NCI-H2029 treated with DMSO at 0.1 percent for 48 hours (cell line): ENCODE results near the gene HSBP1L1.

Source experiments
- DNase-seq: peaks from one replicate; lab custom pipeline; 2025; lab: John Stamatoyannopoulos, UW

Gene HSBP1L1

DNA sequence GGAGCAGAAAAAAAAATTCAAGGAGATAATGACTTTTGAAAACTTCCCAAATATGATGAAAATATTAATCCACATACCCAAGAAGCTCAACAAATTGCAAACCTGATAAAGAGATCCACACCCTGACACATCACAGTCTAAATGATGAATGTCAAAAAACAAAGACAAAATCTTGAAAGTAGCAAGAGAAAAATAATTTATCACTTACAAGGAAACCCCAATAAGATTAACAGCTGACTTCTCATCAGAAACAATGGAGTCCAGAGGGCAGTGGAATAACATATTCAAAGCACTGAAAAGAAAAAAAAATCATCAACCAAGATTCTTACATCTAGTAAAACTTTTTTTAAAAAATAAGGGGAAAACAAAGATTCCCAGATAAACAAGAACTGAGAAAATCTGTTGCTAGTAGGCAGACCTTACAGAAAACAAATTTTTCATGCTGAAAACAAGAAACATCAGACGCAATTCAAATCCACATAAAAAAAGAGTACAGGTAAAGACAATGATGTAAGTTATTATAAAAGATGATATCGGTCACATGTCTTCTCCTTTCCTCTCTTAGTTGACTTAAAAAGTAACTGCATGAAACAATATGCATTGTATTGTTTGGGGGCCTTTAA, 34.3 kb upstream of the HSBP1L1 start:
- DNase-seq: no peak

DNA sequence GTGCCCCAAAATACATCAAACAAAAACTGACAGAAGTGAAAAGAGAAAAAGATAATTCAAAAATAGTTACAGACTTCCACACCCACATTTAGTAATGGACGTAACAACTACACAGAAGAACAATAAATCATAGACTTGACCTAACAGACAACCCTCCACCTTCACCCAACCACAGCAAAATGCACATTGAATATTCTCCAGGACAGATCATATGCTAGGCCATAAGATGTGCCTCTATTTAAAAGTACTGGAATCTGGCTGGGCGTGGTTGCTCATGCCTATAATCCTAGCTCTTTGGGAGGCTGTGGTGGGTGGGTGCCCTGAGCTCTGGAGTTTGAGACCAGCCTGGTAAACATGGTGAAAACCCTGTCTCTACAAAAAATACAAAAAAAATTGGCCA, 33.0 kb upstream of the HSBP1L1 start:
- no peak for DNase-seq

DNA sequence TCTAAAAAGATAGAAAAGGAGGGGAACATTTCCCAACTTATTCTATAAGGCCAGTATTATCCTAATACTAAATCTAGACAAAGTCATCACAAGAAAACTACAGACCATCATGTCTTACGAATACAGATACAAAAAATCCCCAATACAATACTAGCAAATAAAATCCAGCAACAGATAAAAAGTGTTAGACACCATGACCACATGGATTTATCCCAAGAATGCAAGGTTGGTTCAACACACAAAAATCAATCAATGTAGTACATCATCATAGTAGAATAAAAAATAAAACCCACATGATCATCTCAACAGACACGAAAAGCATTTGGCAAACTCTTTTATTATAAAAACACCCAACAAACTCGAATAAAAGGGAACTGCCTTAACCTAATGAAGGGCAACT, 31.5 kb upstream of the HSBP1L1 start:
- DNase-seq: no peak

- DNase-seq: no peak
These were observed 30.7 kb upstream of the HSBP1L1 start for GRCh38 chr18:79933765-79934164.

- DNase-seq: no peak
These were observed 29.9 kb upstream of the HSBP1L1 start for GRCh38 chr18:79934311-79935097.

- no peak for DNase-seq
These were observed 29.4 kb upstream of the HSBP1L1 start for GRCh38 chr18:79935098-79935480.

DNA sequence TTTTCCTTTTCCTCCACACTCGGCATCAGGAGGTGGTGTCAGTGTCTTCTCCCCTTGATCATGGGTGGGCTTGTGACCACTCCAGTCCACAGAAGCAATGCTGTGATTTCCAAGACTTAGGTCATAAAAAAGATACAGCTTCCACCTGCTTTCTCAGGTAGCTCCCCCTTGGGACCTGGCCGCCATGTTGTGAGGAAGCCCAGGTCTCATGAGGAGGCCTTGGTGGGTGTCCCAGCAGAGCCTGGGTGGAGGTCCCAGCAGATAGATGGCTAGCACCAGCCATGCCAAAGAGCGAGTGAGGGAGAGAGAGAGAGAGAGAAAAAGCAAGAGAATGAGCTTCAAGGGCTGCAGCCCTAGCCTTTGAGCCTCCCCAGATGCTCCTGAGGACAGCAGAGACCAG, 28.9 kb upstream of the HSBP1L1 start:
- no peak for DNase-seq

- DNase-seq: no peak
These were observed 28.5 kb upstream of the HSBP1L1 start for GRCh38 chr18:79935925-79936324.

- no peak for DNase-seq
These were observed 27.8 kb upstream of the HSBP1L1 start for GRCh38 chr18:79936641-79937040.

DNA sequence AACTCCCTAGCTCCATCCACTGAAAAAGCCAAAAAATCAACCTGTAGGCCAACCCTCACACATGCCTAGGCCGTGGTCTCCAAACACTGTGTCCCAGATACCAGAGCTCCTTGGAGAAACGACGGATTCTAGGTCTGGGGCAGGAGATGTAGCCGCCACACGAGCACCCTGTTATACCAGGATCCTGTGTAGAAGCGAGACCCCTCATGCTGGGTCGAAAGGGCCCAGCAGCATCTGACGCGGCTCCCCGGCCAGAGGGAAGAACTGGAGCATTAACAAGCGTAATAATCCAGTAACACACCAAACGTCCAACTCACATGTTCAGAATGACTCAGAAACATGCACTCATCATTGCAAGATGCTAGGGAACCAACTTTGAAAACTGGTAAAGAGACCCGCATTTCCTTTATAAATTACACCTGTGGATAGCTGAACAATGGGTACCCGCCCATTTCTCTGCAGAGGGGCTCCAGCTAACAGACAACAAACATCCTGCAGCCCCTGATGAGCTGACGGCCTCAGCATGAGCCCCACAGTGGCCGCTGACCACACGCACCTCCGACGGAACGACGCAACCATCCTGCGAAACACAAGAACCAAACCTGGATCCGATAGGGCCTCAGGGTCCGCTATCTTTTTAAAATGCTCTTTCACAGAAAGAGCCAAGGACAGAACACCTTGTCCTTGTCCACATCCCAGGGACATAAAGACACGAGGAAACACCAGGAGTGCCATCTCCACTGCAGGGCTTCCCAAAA, 27.2 kb upstream of the HSBP1L1 start:
- no peak for DNase-seq

- no peak for DNase-seq
These were observed 26.2 kb upstream of the HSBP1L1 start for GRCh38 chr18:79938196-79938595.

- no peak for DNase-seq
These were observed 25.3 kb upstream of the HSBP1L1 start for GRCh38 chr18:79939096-79939495.

DNA sequence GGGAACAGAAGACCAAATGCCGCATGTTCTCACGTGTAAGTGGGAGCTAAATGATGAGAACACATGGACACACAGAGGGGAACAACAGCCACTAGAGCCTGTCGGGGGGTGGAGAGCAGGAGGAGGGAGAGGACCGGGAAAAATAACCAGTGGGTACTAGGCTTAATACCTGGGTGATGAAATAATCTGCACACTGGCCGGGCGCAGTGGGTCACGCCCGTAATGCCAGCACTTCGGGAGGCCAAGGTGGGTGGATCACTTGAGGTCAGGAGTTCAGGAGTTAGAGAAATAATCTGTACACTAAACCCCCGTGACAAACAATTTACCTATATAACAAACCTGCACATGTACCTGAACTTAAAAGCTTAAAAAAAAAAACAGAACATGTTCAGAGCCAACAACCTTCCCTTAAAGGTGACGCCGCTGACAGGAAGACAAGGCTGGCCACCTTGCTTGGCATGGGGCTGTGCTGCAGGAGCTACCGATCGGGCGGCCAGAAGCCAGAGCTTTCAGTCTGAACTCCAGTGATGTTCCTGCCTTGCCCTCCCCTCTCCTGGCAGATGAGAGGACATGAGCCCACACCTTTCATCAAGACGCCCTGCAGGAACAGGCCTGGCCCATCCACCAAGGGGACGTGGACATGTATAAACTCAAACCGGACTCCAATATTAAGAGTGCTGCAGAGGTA, 24.2 kb upstream of the HSBP1L1 start:
- no peak for DNase-seq

GRCh38 chr18:79940814-79941472, 23.5 kb upstream of the HSBP1L1 start:
- no peak for DNase-seq

DNA sequence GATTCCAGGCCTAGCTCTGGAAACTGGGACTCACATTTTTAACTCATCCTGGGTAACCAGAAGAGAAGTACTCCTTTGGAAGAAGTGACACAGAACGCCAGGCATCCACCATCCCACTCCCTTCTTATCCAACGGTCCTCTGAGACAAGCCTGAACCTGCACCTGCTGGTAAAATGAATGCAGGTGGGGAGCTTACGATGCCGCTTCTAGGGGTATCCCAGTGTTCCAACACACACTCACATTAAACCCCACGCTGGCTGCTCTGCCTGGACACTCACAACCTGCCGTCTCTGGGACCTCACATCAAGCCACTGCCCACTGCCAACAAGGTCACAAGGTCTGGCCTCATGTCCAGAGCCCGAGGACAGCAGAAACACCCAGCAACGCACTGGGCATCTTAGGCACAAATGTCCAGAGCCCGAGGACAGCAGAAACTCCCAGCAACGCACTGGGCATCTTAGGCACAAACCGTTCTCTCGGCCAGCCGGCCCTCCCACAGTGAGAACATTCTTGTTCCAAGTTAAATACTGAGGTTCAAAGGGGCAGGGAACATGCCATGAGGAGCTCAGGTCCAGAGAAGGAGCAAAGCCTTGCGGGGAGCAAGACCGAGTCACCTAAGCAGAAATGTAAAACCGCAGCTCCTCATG, 22.8 kb upstream of the HSBP1L1 start:
- DNase-seq: no peak

DNA sequence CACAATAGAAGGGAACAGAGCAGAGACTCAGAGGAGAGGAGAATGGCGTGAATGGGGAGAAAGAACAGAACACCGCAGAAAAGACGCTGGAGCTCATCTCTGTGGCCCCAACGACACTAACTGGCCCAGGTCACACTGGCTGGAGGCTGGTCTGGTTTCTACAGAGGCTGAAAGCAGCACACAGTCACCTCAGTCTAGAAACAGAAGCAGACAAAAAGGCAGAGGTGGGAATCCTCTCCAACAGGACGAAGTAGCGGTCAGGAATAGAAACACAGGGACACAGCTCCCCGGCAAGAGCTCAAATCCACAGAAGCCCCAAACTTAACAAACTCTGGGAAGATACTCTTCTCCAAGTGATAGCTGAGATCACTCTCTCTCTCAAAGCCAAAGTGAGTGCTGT, 22.2 kb upstream of the HSBP1L1 start:
- no peak for DNase-seq

- DNase-seq: no peak
These were observed 21.4 kb upstream of the HSBP1L1 start for GRCh38 chr18:79942786-79943607.

- DNase-seq: no peak
These were observed 20.8 kb upstream of the HSBP1L1 start for GRCh38 chr18:79943608-79944125.

DNA sequence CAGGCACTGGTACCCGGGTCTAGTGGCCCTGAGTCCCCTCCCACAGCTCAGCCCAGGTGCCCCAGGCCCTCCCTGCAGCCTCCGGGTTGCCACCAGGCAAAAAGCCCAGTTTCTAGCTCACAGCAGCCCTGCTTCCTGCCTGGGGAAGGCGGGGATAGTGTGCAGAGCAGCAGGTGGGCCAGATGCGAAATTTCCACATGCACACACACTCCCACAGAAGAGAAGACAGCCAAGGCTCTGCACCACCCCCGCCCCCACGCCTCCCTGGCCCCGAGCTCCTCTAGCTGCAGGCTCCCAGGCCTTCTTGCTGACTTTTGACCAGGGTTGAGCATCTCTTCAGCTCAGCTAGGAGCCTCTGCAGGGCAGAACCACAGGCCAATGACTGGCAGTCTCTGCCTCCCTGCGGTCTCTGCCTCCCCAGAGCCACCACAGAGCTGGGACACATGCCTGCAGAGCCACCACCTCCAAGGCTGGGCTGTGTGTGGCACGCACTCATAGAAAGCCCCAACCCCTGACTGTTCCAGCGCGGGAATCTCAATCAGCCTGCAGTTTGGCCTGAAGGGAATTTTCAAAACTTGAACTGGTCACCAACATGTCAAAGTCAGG, 20.2 kb upstream of the HSBP1L1 start:
- DNase-seq: no peak

GRCh38 chr18:79944746-79945117, 19.7 kb upstream of the HSBP1L1 start:
- no peak for DNase-seq
